Stimulated activated CD4-positive, alpha-beta T cell treated with anti-CD3 and anti-CD28 coated beads, Interleukin-4, amount 100 ng/mL, for 24 hours (primary cell): ENCODE results near the gene PDGFRB.
A peak's percentile ranks its signal among the peaks of the same experiment; 100 is the strongest.

Experiments used
- DNase-seq: peaks from one replicate; pipeline ENCODE4 v3.0.0-alpha.2; 2020

Gene PDGFRB

DNA sequence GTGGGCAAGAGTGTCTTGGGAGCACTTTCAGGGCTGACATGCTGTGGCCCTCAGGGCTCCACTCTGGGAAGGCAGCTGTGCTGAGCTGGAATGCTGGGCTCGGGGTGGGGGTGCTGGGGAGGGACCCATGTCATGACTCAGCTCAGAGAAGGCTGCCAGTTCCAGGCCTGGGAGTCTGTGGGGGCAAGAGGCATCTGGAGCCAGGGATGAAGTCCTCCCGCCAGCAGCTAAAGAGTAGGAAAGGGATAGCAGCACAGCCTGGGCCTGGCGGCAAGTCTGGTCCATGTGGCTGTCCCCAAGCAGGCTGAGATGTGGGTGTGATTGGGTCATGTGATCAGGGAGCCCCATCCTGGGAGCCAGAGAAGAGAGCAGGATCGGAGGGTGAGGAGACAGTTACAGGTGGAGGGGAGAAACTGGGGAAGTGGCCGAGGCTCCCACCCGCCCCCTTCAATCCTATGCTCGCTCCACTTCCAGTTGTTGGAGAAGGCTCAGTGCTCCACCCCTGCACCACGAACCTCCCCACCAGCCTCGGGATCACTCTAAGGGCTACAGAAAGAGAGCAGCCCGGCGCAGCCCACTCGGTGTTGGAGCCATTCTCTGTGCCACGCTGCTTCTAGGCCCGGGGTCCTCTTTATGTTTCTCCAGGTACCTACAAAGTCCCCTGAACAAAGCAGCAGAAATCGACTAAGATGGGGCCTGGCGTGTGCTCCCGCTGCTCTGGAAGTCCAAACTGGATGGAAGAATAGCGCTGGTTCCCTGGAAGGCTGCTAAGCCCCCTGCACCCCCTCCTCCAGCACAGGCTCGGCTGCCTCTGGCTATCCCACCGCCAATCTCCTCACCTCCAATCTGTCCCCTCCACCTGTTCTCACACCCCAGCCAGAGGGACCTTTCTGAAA lies 12.0 kb downstream of the PDGFRB start:
- DNase-seq: no peak

DNA sequence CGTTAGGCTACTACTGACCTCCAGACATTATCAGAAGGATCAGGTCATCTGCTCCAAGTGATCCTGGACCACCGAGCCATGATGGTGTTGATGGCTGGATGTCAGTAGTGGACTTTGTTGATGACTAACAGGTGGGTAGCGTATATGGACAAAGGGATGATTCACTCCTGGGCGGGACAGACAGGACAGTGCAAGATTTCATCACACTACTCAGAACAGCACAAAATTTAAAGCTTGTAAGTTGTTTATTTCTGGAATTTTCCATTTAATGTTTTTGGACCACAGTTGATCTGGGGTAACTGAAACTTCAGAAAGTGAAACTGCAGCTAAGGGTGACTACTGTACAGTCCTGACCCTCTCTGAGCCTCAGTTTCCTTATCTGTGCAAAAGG lies 12.7 kb downstream of the PDGFRB start:
- DNase-seq: no peak

DNA sequence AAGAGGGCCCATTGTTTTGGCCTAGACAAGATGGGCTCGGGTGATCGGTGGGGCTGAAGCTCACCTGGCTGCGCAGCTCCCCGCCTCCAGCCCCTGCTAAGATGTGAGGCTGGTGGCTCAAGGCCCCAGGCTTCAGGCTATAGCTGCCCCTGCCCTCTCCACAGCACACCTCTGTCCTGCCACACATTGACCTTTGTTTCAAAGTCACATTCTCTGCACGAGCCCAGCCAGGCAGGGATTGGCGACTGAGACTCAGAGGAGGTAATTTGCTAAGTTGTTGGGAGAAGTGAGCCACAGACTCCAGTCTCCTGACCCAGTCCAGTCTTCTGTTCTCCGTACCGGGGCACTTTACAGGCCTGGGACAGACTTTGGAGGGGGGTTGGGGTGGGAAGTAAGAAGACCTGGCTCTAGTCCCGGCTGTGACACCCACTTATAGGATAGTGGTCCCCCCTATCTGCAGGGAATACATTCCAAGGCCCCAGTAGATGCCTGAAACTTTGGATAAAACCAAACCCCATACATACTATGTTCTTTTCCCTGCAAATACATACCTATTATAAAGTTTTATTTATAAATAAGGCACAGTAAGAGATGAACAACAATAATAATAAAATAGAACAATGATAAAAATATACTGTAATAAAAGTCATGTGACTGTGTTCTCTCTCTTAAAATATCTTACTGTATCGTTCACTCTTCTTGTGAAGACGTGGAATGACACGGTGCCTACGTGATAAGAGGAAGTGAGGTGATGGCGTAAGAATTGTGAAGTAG lies 13.3 kb downstream of the PDGFRB start:
- no peak for DNase-seq

DNA sequence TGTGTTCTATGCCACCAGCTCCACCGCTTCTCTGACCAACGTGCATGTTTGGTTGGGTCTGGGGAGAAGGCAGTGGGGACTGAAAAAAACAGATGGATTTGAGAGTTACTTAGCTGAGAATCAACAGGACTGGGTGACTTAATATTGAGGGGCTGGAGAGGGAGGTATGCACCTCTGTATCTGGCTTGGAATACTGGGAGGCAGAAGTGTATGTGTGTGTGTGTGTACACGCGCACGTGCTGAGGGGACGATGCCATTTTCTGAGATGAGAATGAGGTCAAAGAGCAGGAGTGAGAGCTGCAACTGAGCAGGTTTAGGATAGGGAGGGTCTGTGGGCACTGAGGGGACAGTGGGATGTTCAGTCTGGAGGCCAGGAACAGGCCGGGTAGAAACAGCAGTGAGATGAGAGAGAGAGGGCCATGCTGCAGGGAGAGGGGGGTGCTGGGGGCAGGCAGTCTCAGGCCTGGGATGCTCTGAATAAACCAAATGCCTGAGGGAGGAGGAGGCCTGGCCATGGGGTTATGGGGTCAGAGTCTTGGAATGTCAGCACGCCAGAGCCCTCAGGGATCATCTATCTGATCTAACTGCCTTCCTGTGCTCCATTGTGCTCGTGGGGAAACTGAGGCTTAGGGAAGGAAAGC lies 14.0 kb downstream of the PDGFRB start:
- DNase-seq: no peak

DNA sequence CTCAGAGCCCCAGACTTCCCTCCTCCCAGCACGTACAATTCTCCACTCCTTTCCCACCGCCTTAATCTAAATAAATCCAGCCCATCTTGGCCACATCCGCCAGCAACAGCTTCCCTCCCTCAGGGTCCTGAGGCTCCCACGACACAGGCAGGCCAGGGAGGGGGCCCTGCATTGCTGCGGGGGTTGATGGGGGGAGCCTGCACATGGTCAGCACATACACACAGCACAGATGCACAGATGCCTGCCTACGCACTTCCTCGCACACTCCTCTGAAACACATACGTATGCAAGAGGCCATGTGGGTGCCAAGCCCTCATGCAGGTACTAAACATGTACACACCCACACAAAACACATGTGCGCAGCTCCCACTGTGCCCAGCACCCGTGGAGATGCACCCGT lies 14.8 kb downstream of the PDGFRB start:
- DNase-seq: no peak

DNA sequence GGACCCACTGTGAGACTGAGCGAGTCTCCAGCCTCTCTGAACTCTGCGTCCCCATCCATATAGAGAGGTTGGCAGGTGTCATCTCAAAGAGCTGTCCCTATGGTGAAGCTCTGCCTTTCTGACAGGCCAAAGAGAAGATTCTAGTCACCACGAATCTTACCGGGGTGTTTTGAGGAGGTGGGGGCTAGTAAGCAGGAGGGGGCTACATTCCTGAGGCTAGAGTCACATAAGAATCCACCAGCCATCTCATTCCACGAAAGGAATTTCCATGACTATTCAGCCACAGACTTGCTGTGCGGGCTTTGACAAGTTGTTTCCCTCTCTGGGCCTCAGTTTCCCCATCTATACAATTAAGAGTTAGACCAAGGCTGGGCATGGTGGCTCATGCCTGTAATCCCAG lies 16.3 kb downstream of the PDGFRB start:
- no peak for DNase-seq

DNA sequence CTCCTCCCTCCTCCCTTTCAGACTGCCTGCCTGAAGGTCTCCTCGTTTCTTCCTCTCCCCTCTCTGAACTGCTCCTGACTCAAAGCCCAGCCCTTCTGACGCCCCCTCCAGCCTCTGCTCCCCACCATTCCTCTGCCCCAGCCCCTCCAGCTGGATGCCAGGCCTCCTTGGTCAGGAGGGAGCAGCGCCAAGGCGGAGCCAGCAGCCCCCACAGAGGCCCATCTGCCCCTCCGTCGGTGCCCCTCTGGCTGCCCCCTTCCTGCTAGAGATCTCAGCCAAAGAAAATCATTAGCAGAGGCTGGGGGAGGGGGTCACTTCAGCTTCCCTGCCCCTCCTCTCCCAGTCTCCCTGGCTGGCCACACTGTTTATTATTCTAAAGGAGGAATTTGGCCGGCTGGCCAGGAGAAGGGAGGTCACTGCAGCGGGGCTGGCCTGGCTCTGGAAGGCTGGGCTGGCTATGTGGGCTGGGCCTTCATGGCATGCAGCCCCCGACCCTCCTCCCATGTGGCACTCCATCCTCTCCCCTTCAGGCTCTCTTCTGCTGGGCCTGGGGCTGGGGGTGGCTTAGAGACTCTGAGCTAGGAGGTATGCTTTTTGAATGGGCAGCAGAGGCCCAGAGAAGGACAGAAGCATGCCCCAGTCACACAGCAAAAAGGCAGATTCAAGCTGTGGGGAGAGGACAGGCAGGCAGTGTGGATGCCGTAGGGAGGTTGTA lies 16.9 kb downstream of the PDGFRB start:
- no peak for DNase-seq

DNA sequence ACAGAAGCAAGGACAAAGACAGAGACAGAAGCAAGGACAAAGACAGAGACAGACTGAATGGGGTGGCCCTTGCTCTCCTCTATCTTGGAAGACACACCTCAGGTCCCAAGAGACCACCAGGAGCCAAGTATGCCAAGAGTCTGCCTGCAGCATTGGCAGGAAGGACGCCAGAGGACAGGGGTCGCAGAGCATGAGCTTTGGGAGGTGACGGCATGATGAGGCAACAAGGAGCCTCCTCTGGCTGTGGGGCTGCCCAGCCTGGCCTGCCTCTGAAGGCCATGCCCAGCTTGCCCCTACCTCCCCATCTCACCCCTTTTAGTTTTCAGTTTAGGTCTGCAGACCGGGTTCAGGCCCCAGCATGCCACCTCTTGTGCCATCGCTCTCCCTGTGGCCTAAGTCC lies 17.6 kb downstream of the PDGFRB start:
- DNase-seq: no peak

DNA sequence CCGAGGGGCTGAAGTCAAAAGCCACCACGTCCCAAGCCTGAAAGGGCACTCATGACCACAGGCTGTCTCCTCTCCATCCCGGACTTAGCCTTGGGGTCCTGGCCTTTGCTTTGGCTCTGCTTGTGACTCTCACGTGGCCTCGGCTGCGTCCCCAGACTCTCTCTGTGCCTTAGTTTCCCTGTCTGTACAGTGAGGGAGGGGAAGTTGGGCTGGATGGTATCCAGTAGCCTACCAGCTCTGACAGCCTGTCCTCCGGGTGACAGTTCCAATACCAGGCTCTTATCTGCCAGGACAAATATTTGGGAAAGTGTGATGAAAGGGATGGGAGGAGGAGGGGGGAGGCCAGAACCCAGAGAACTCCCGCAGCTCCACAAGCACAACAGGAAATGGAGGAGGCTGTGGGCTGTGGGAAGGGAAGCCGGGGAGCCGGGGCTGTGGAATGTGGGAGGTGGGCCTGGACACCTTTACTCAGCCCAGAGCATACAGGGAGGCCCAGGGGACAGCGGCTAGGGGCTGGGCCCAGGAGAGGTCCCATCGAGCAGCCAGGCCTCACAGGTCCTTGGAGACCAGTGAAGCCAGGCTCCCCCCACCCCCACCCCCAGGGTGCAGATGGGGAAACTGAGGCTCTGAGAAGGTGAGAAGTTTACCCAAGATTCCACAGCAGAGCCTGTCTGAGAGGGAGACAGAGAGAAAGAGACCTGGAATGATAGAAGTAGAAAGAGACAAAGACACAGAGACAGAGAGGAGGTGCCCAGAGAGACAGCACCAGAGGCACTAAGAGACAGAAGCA lies 18.3 kb downstream of the PDGFRB start:
- DNase-seq: no peak

DNA sequence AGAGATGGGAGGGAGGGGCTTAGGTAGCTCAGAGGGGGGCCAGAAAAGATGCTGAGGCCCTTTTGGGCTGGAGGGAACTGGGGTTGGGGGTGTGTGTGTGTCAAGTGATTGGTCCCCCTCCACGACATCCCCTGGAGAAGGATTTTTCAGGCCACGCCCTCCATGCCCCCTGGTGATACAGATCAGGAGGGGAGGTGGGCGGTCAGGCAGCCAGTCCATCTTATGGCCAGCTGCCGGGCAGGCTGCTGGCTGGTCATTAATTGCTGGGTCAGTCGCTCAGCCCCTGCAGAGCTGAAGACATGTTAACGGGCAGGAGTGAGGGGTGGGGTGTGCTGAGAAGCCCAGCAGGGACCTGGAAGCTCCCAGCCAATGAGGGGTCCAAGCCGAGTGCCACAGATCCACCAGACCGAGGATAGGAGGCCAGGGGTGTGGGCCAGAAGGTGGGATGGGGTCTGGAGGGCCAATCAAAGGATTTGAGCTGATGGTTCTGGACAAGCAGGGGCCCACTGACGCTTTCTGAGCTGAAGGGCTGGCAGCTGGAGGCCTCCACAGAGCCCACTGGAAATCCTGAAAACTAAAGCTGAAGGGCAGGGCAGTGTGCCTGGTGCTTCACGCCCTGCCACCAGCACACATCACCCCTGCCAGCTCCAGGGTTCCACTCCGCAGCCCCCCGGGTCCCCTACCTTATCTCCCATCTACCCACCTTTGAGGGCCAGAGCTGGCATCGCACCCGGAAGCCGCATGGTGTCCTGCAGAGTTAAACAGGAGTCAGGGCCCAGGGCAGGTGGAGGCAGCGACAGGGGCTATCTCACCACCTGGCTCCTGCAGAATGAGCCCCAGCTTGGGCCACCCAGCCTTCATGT lies 19.1 kb downstream of the PDGFRB start:
- no peak for DNase-seq

DNA sequence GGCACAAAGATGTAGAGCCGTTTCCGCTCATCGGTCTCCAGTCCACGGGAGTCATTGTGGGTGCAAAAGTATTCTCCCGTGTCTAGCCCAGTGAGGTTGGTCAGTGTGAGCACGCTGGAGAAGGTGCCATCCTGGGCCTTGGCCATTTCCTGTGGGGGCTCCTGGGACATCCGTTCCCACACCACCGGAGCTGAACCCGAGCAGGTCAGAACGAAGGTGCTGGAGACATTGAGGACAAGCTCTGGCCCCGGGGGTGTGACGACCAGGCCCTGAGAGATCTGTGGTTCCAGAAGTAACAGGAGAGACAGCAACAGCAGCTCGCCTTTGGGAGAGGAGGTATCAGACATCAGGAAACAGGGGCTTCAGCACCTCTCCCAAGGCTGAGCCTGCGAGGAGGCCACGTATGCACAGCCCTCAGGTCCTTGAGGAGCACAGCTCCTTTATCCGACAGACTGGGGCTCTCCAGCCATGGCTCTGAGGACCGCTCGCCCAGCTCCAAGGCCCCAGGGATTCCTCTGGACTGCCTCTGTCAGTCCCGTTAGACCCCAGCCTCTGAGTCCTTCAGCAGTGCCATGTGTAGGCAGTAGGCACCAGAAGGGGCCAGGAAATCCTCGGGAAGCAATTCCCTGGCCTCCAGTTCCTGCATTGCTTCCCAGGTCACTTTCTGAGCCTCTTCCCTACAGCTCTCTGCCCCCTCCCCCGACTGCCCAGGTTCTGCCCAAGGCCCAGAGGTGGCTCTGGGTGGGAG lies 19.9 kb downstream of the PDGFRB start:
- no peak for DNase-seq

DNA sequence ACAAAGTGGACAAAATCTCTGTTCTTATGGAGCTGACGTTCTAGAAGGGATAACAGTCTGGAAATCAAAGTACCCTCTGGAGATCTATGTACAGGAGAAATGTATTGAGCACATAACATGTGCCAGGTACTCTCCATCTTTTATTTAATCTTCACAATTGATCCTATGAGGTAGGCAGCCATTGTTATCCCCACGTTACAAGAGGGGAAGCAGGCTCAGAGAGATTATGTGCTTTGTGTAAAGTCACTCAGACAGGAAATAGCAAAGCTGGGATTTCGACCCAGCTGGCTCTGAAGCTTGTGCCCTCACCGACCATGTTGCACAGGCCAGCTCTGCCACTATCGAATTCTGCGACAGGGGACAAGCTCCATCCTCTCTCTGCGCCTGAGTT lies 21.5 kb downstream of the PDGFRB start:
- no peak for DNase-seq

DNA sequence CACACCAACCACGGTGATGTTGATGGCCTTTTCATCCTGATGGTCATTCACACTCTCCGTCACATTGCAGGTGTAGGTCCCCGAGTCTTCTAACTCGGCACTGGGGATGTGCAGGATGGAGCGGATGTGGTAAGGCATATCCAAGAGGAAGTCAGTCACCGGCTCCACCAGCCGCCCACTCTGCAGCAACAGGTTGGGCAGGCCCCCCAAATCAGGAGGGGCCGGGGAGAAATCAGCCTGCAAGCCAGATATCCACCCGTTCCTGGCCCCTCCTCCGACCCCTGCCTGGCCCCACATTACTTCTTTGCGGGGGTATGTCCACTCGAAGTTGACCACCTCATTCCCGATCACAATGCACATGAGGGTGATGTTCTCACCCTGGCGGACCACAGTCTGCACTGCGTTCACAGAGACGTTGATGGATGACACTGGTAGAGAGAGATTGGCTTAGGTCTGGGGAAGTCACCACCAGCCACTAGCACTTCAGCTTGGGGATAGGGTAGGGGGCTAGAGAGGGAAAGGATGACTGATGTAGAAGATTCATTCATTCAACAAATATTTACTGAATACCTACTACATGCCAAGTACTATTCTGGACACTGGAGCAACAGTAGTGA lies 22.0 kb downstream of the PDGFRB start:
- no peak for DNase-seq

DNA sequence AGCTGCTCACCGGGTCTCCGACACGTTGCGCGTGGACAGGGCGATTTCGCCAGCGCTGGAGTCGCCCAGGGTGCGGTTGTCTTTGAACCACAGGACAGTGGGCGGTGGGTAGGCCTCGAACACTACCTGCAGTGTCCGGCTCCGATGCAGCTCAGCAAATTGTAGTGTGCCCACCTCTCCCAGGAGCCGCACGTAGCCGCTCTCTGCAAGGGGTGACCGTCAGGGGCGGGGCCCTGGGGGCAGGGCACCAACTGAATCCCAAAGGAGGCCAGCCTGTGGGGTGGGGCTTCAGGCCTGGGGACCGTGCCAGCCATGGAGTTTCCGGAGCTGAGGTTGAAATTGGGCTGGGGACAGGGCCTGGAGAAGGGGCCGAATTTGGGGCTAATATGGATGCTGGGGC lies 22.9 kb downstream of the PDGFRB start:
- DNase-seq: no peak

DNA sequence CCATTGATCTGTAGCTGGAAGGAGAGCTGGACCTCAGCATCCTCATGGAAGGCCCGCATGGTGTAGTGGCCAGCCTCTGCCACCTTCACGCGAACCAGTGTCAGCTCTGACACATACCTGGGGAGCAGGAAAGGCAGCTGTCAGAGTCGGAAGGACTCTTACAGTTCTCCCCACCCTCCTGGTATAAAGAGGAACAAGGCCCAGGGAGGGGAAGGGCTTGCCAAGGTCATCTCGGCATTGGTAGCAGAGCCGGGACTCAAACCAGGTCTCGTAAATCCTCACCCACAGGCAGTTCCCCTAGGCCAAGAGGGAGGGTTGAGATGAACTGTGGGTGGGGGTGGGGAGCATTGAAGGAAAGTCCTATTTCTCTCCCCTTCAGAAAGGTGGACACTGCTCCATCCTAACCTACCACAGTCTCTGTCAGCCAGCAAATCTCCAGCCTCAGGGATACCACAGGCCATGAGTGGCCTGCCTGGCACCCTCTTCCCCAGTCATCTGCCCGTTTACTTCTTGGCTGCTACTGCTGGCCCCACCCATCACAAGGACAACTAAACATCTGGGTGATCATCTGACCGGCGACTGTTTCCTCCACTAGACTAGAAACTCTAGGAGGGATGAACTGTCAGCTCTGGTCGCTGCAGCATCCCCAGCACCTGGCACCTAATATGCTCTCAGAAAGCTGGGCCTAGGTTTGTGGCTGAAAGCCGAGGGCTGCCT lies 23.5 kb downstream of the PDGFRB start:
- no peak for DNase-seq

DNA sequence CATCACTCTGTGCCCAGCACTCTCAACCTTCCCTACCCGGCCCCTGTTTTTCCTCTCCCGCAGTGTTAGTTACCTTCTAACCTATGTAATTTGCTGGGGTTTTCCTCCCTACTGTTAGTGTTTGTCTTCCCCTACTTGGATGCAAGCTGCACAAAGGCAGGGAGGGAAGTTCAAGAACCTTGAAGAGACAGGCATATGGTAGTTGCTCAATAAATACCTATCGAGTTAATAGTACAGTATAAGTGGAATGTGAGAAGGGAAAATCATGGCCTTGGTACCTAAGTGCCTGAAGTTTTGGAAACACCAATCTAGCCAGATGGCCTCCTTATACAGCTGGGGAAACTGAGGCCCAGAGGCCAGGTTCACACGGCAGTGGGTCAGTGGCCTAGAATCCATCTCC lies 24.2 kb downstream of the PDGFRB start:
- no peak for DNase-seq

DNA sequence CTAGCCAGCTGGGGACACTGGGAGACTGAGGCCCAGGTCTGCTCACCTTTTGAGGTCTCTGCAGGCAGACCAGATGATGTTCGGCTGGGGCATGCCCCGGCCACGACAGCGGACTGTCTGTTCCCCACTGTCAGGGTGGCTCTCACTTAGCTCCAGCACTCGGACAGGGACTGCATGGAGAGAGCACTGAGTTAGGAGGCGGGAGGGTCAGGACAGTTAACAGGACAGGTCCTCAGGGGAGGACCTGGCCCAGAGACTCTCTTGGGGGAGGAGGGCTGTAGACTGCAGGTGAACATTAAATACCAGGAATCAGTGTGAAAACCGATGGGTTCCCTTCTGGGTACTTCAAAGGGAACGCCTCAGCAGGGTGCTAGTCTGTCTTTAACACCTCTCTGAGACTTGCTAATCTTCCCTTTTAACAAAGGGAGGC lies 25.1 kb downstream of the PDGFRB start:
- DNase-seq: no peak

DNA sequence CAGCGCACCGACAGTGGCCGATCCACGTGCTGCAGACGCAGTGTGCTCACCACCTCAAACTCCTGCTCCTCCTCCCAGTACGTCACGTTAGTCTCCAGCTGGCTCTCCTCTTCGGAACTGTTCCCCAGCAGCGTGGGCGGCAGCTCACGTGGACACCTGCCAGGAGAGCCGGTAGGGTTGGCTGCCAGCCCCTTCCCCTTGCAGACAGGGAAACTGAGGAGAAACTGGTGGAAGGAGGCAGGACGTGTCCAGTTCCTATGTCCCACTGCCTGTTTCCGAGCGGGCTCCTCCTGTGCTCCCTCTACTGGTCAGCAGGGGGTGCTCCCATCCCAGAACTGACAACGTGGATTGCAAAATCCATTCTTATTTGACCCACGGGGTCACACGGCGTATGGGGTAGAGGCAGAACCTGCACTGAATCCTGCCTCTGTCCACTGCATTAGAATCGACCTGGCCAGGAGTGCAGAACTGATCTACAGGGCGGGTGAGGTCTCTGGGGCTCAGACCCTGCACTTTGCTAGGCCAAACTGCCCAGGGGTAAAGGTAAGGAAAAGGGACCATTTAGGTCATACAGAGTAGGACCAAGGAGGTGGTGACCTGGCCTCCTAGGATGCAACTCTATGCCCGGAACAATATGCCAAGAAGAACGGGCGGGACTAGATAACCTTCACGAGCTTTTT lies 25.7 kb downstream of the PDGFRB start:
- peak; percentile 44 for DNase-seq

DNA sequence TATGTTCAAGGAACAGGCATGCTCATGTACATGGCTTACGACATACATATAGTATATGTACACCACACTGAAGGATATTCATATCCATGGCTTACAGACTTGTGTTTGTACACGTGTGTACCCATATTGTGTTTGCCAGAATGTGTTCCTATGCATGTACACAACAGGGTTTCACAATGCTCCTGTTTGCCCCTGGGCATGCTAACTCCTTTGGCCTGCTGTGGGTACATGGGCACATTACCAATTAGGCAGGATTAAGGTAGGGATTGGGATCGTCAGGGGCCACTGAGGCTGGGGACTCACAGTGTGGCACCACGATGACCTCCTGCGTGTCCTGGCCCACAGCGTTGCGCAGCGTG lies 26.2 kb downstream of the PDGFRB start:
- DNase-seq: no peak
